Panc1 (cell line): ENCODE data around the gene MB21D2. TPM values are rescaled to one million over a fixed set of nuclear protein-coding genes. Genes with fewer than 3 reads are reported as not detected.
A peak's percentile ranks its signal among the peaks of the same experiment; 100 is the strongest.

Source experiments
- ATAC-seq: fragments of 200-7000 bp; cut with Tn5 transposase; 2 replicates; pipeline ENCODE4 v1.9.1; 2020; ENCODE audit warnings: mild to moderate bottlenecking, moderate library complexity
- BruUV-seq: library from RNA; stranded (reverse); fragments of 400-500 nt; replicated peaks from 2 replicates; lab custom pipeline; 2021; lab: Mats Ljungman, UMichigan
- CTCF ChIA-PET: fragments of 300-600 bp; sonication (Branson Sonifier 250); formaldehyde crosslinking; loops from one replicate; lab custom pipeline; 2022; ENCODE audit warnings: antibody characterized with exemption; lab: Charles Lee
- POLR2A ChIA-PET: fragments of 300-600 bp; sonication (Branson Sonifier 250); formaldehyde crosslinking; loops from one replicate; lab custom pipeline; 2022; ENCODE audit warnings: antibody characterized with exemption; lab: Charles Lee
- DNase-seq: peaks from one replicate; pipeline ENCODE4 v3.0.0-alpha.2; 2010; ENCODE audit warnings: low read depth, low spot score
- H3K27ac ChIP-seq: 2 replicates; pipeline ENCODE4 v1.5.1; 2011; ENCODE audit warnings: mild to moderate bottlenecking, low read length, inconsistent platforms
- H3K27me3 ChIP-seq: fragments of 200-500 bp; sonication (Bioruptor generic); 2 replicates; pipeline ENCODE4 v1.6.0; 2014; ENCODE audit warnings: low read length, inconsistent platforms; ENCODE audit not compliant: control insufficient read depth, insufficient read depth
- H3K36me3 ChIP-seq: fragments of 200-500 bp; sonication (Bioruptor generic); 2 replicates; pipeline ENCODE4 v1.5.1; 2014; ENCODE audit warnings: inconsistent platforms, mild to moderate bottlenecking, low read length, moderate library complexity; ENCODE audit not compliant: control insufficient read depth, insufficient read depth
- H3K4me1 ChIP-seq: 2 replicates; pipeline ENCODE4 v1.5.1; 2011; ENCODE audit warnings: inconsistent platforms, mild to moderate bottlenecking, low read length, moderate library complexity; ENCODE audit not compliant: control insufficient read depth, insufficient read depth
- H3K4me3 ChIP-seq, 2 experiments: 2 replicates each; pipeline ENCODE4 v1.5.1; 2011 to 2012; ENCODE audit warnings: low read depth in 2 of 2, low read length in 2 of 2, mild to moderate bottlenecking in 2 of 2, inconsistent platforms in 1 of 2, moderate library complexity in 1 of 2
- H3K9me3 ChIP-seq: fragments of 200-500 bp; sonication (Bioruptor generic); 2 replicates; pipeline ENCODE4 v1.5.1; 2014; ENCODE audit warnings: low read depth, mild to moderate bottlenecking, inconsistent platforms, low read length, moderate library complexity; ENCODE audit not compliant: control insufficient read depth, insufficient read depth
- CTCF ChIP-seq: fragments of 450-650 bp; IDR thresholded peaks from 2 replicates; pipeline ENCODE4 v1.5.1; 2017; ENCODE audit warnings: mild to moderate bottlenecking
- POLR2AphosphoS5 ChIP-seq: IDR thresholded peaks from 2 replicates; pipeline ENCODE4 v1.6.1; 2012; ENCODE audit warnings: mild to moderate bottlenecking, low read depth, low read length, moderate library complexity
- REST ChIP-seq, 2 experiments: IDR thresholded peaks; 2 replicates each; pipeline ENCODE4 v1.6.1; 2011 to 2012; ENCODE audit warnings: low read depth in 2 of 2, control low read depth in 1 of 2, low read length in 1 of 2, mild to moderate bottlenecking in 1 of 2, moderate library complexity in 1 of 2; ENCODE audit not compliant: insufficient read depth in 1 of 2
- SIN3A ChIP-seq: IDR thresholded peaks from 2 replicates; pipeline ENCODE4 v1.6.1; 2012; ENCODE audit warnings: low read depth, mild to moderate bottlenecking, low read length, moderate library complexity, borderline replicate concordance; ENCODE audit not compliant: insufficient read depth
- TCF7L2 ChIP-seq: IDR thresholded peaks from 2 replicates; pipeline ENCODE4 v1.6.1; 2011; ENCODE audit warnings: mild to moderate bottlenecking, low read depth, low read length, inconsistent platforms
- in situ Hi-C: cut with HindIII; loops from 2 replicates; pipeline ENCODE4 v1.10.0; 2016; ENCODE audit warnings: low sequenced_read_pairs, low pct_unique_long_range_greater_than_20kb
- intact Hi-C: fragments of 100-400 bp; cut with micrococcal nuclease; formaldehyde crosslinking; loops from one replicate; pipeline ENCODE4 v1.10.0; 2022; ENCODE audit not compliant: unreplicated experiment
- total RNA-seq: library from RNA; stranded (reverse); gene quantifications from one replicate; pipeline ENCODE4 v1.2.1, GENCODE V29; 2021; ENCODE audit not compliant: unreplicated experiment

The MB21D2 gene
- total RNA-seq, 1 experiment from 2014 or later = 7.8 TPM

- H3K4me1 ChIP-seq = peaks cover 28% of the 10 kb centered on the region
- H3K4me3 ChIP-seq = no peak overlapping the region
- no peak for DNase-seq
- in situ Hi-C loops (no loop called here), intact Hi-C loops (no loop called here)
- no peak for ATAC-seq
- no peak for TF ChIP-seq TCF7L2
- TF ChIP-seq CTCF = no peak
- TF ChIP-seq REST (IDR thresholded peaks at IDR 0.05; ENCODE audit: insufficient read depth in 1 of 2, low read depth in 2 of 2, low read length in 1 of 2) = no peak
- TF ChIP-seq SIN3A = no peak
- TF ChIP-seq POLR2AphosphoS5 = no peak
- ChIA-PET CTCF (no interaction called here), POLR2A (no interaction called here)
- no peaks in the 10 kb centered on the region for H3K36me3 ChIP-seq
- no peaks in the 10 kb centered on the region for H3K9me3 ChIP-seq
- no peak overlapping the region for H3K27ac ChIP-seq
- no TSS peak for BruUV-seq
- H3K27me3 ChIP-seq = no peaks in the 10 kb centered on the region
These were observed 69.1 kb downstream of the MB21D2 start for GRCh38 chr3:192848371-192849233.

GRCh38 chr3:192847941-192848340 lies 69.7 kb downstream of the MB21D2 start:
- in situ Hi-C loops (no loop called here), intact Hi-C loops (no loop called here)
- DNase-seq (no peak), ATAC-seq (no peak)
- H3K4me1 ChIP-seq = peaks cover 28% of the 10 kb centered on the region
- ChIA-PET POLR2A (no interaction called here), CTCF (no interaction called here)
- H3K36me3 ChIP-seq = no peaks in the 10 kb centered on the region
- no TSS peak for BruUV-seq
- TF ChIP-seq CTCF (no peak), SIN3A (no peak), REST (IDR thresholded peaks at IDR 0.05; ENCODE audit: insufficient read depth in 1 of 2, low read depth in 2 of 2, low read length in 1 of 2) (no peak), POLR2AphosphoS5 (no peak), TCF7L2 (no peak)
- peak overlapping the region; percentile 27; the same call in 1 of the 2 replicates for H3K27ac ChIP-seq
- H3K4me3 ChIP-seq = no peak overlapping the region
- no peaks in the 10 kb centered on the region for H3K9me3 ChIP-seq
- no peaks in the 10 kb centered on the region for H3K27me3 ChIP-seq
